Psoas muscle (tissue), 8 donors: ENCODE measurements around the gene JKAMP. TPM values are rescaled to one million over a fixed set of nuclear protein-coding genes. Genes with fewer than 3 reads are reported as not detected.

Experiments used
- ATAC-seq, 4 donors: fragments of 200-7000 bp; cut with Tn5 transposase; one replicate each; pipeline ENCODE4 v1.9.1; 2020; ENCODE audit warnings: moderate library complexity in 3 of 4, mild to moderate bottlenecking in 2 of 4
- DNase-seq, 2 donors: peaks; one replicate each; pipeline ENCODE4 v3.0.0-alpha.2; 2020
- H3K27ac ChIP-seq: fragments of 200-600 bp; one replicate; pipeline ENCODE4 v1.8.0; 2022
- H3K27me3 ChIP-seq, 3 donors: fragments of 200-600 bp in 1 of 3; one replicate each; pipeline versions ENCODE4 v1.6.1 to v1.8.0; 2013 to 2022; ENCODE audit warnings: low read length in 2 of 3, mild to moderate bottlenecking in 2 of 3, moderate library complexity in 1 of 3; ENCODE audit not compliant: insufficient read depth in 3 of 3
- H3K36me3 ChIP-seq, 2 donors: fragments of 200-600 bp in 1 of 2; one replicate each; pipeline versions ENCODE4 v1.6.1 to v1.8.0; 2013 to 2022; ENCODE audit warnings: low read depth in 1 of 2, mild to moderate bottlenecking in 1 of 2, moderate library complexity in 1 of 2; ENCODE audit not compliant: insufficient read depth in 1 of 2
- H3K4me1 ChIP-seq: fragments of 200-600 bp; one replicate; pipeline ENCODE4 v1.8.0; 2022
- H3K4me3 ChIP-seq: fragments of 200-600 bp; one replicate; pipeline ENCODE4 v1.8.0; 2022; ENCODE audit warnings: mild to moderate bottlenecking
- H3K9me3 ChIP-seq: fragments of 200-600 bp; one replicate; pipeline ENCODE4 v1.8.0; 2022
- WGBS, 3 donors: extraction: QIAGEN DNeasy Blood & Tissue Kit; methylation state at CpG; one replicate each; pipeline versions ENCODE4 v1.1.6 to v1.1.7; 2013; 5-methylcytosine and 5-hydroxymethylcytosine counted together
- intact Hi-C, 2 donors: fragments of 100-400 bp; cut with DNase I; formaldehyde crosslinking; loops; one replicate each; pipeline versions ENCODE4 v1.11.0 to v1.14.2; 2022
- polyA plus RNA-seq, 3 donors: library from polyadenylated mRNA; stranded (reverse); fragments of 200-250 nt; gene quantifications; one replicate each; pipeline ENCODE4 v1.2.3, GENCODE V29; 2013
- total RNA-seq, 4 donors: library from RNA; stranded (reverse); fragmentation: NEBNext Ultra II Directional in 2 of 4; extraction: Animal tissue kit (Norgen Biotek cat#: 25700) in 2 of 4; gene quantifications; one replicate each; pipeline versions ENCODE4 v1.2.1 to v1.2.4, GENCODE V29; 2021 to 2023
- TF ChIP-seq, protein P1 (sequence below): fragments of 200-600 bp; IDR thresholded peaks from one replicate; pipeline ENCODE4 v1.8.0; 2022; ENCODE audit warnings: antibody characterized with exemption
- donor health status: healthy with polysubstance abuse.
- donor health status: DM: no; HTN: no; CAD: no; lungs with moderate emphysema.
- donor health status: Bipolar disorder and iron deficiency.
- donor health status: healthy.
- donor health status: DM: yes; HTN: yes; CAD: no.
- donor health status: DM: no; HTN: no; CAD: no.
- donor health status: DM: no; HTN: no; CAD: no.
- donor health status: DM: yes; HTN: yes; CAD: no.

JKAMP gene
- total and polyA plus RNA-seq, 7 donors, result 11.6 to 38.5 (median 19.4) TPM

DNA sequence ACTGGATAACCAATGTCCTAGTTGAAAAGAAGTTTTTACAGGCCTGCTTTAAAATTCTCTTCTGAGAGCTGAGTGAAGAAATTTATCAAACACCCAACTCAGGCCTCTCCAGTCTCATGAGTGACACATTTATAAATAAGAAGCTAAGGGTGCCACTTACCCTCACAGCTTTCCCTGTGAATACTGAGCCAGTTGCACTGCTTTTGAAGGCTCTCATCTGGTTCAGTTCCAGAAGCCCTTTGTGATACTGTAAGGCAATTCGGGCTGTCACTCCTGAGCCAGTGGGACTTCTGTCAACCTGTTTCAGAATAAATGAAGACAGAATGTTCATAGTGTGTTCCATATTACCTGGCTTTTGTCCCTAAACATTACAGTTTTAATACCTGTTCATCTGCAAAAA is 8.6 kb upstream of the JKAMP start:
- no peak for ATAC-seq
- Histone ChIP-seq H3K27ac (no peak overlapping the region), H3K27me3 (no peaks in the 10 kb centered on the region), H3K4me3 (no peak overlapping the region), H3K9me3 (no peaks in the 10 kb centered on the region), H3K4me1 (peaks cover 12% of the 10 kb centered on the region), H3K36me3 (peaks cover 11 to 85% of the 10 kb centered on the region in 2 donors)
- intact Hi-C loops, result no loop called here
- TF ChIP-seq, protein P1, sequence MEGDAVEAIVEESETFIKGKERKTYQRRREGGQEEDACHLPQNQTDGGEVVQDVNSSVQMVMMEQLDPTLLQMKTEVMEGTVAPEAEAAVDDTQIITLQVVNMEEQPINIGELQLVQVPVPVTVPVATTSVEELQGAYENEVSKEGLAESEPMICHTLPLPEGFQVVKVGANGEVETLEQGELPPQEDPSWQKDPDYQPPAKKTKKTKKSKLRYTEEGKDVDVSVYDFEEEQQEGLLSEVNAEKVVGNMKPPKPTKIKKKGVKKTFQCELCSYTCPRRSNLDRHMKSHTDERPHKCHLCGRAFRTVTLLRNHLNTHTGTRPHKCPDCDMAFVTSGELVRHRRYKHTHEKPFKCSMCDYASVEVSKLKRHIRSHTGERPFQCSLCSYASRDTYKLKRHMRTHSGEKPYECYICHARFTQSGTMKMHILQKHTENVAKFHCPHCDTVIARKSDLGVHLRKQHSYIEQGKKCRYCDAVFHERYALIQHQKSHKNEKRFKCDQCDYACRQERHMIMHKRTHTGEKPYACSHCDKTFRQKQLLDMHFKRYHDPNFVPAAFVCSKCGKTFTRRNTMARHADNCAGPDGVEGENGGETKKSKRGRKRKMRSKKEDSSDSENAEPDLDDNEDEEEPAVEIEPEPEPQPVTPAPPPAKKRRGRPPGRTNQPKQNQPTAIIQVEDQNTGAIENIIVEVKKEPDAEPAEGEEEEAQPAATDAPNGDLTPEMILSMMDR, result no peak
- DNase-seq, result no peak
- 83 to 100% (median 93%) methylated on average over 1 of the region's 1 CpG for WGBS, 3 donors

DNA sequence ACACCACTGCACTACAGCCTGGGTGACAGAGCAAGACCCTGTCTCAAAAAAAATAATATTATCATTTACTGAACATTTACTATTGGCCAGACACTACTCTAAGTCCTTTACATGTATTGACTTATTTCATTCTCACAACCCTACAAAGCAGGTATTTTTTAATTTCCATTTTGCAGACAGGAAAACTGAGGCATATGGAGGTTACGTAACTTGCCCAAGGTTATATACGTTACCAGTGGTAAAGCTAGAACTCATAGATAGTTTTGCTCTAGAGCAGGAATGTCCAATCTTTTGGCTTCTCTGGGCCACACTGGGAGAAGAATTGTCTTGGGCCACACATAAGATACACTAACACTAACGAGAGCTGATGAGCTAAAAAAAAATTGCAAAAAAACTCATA is 5.8 kb upstream of the JKAMP start:
- Histone ChIP-seq H3K27ac (no peak overlapping the region), H3K27me3 (no peaks in the 10 kb centered on the region), H3K9me3 (no peaks in the 10 kb centered on the region), H3K4me1 (peaks cover 36% of the 10 kb centered on the region), H3K4me3 (no peak overlapping the region), H3K36me3 (peaks cover 10 to 57% of the 10 kb centered on the region in 2 donors)
- DNase-seq (no peak), ATAC-seq (no peak)
- WGBS, 3 donors, result 91 to 94% (median 92%) methylated on average over 3 of the region's 3 CpGs
- intact Hi-C loops, result no loop called here
- TF ChIP-seq, protein P1, result no peak

DNA sequence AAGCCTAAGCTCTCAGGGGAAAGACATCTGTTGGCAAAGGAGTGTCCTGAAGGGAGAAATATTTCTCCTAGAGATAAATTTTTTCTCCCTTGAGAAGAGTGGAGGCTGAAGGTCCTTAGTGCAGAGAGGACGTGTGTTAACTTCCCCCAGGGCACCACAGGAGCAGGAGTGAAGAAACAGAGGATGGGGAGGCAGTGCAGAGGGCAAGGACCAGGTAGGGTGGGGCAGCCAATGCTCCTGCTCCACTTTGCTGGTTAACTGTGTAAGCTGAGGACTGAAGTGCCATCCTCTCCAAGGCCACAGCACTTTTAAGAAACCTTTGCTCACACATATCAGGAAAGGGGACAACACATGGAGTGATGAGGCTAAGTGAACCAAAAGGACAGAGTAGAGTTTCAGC is 4.2 kb upstream of the JKAMP start:
- Histone ChIP-seq H3K9me3 (no peaks in the 10 kb centered on the region), H3K36me3 (peaks cover 8 to 40% of the 10 kb centered on the region in 2 donors), H3K27me3 (no peaks in the 10 kb centered on the region), H3K4me3 (no peak overlapping the region), H3K4me1 (peaks cover 37% of the 10 kb centered on the region), H3K27ac (no peak overlapping the region)
- TF ChIP-seq, protein P1, result no peak
- WGBS, 3 donors, result 38 to 67% (median 57%) methylated on average over 1 of the region's 1 CpG
- DNase-seq (no peak), ATAC-seq (no peak)
- intact Hi-C loops, result no loop called here

DNA sequence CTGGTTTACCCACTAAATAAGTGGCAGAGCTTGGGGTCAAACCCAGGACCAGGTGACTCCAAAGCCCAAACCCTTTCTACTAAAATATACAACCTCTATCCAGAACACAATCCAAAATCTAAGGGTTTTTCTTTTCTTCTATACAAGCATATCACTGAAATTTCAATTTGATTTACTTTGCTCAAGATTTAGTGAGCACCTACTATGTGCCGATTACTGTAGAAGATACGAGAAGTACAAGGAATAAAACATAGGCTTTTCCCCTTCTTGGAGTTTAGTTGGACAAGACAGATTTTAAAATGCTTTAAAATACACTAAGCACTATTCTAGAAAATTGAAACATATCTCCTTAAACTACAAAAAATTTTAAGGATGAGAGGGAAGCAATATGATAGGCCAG is 2.9 kb upstream of the JKAMP start:
- DNase-seq (no peak), ATAC-seq (no peak)
- Histone ChIP-seq H3K9me3 (no peaks in the 10 kb centered on the region), H3K27ac (peak overlapping the region; percentile 92), H3K4me1 (peaks cover 49% of the 10 kb centered on the region), H3K4me3 (peak overlapping the region; percentile 93), H3K36me3 (peaks cover 3 to 28% of the 10 kb centered on the region in 2 donors), H3K27me3 (no peaks in the 10 kb centered on the region)
- intact Hi-C loops, result no loop called here
- WGBS, 3 donors, result 96 to 100% (median 96%) methylated on average over 2 of the region's 2 CpGs
- TF ChIP-seq, protein P1, result no peak

DNA sequence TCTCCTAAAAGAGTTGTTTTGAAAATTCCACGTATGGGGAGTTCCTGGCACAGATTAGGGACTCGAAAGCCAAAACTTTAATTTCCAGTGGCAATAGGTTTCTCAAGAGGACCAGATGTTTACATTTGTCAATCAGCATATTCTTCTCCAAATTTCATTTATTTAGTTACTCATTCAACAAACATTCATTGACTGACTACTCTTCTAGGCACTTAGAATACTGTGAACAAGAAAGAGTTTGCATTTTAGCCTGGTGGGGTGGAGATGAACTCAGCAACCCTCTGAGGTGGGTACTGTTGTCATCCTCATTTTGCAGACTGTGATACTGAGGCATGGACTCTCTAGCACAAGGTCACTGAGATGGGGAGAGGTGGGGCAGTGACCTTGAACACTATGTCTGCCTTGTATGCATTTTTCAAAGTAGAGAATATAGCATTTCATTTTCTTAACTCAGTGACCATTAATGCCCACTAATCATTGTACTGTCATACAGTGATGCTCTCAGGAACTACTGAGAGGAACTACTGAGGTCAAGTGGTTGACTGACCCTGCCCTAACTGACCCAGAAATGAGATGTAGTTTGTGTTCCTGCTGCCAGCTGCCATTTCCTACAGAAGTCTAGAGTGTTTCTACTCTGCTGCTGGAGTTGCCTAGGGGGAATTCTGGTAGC is 2.3 kb upstream of the JKAMP start:
- intact Hi-C loops, result no loop called here
- Histone ChIP-seq H3K4me1 (peaks cover 52% of the 10 kb centered on the region), H3K36me3 (peaks cover 3 to 22% of the 10 kb centered on the region in 2 donors), H3K27me3 (no peaks in the 10 kb centered on the region), H3K9me3 (no peaks in the 10 kb centered on the region), H3K4me3 (peak overlapping the region; percentile 93), H3K27ac (peak overlapping the region; percentile 92)
- TF ChIP-seq, protein P1, result no peak
- no peak for ATAC-seq
- WGBS, 3 donors, result 55 to 64% (median 58%) methylated on average over 2 of the region's 2 CpGs
- no peak for DNase-seq
